ENCODE measurements around the gene KLHL15.
"Not testable (repeated sequence)": the region's sequence is repeated elsewhere in the genome, so short reads cannot be mapped to it uniquely, and the experiment has no call there.

KLHL15 gene

GRCh38 chrX:24018809-24019208 is 8.2 kb downstream of the KLHL15 start:
- no peak for DNase-seq (ENCODE audit: low spot score)

- no peak for DNase-seq (ENCODE audit: low spot score)
Observed at GRCh38 chrX:24017674-24018073, 9.3 kb downstream of the KLHL15 start.

GRCh38 chrX:24014388-24015018 is 12.5 kb downstream of the KLHL15 start:
- no peak for DNase-seq (ENCODE audit: low spot score)

- no peak for DNase-seq (ENCODE audit: low spot score)
Observed at GRCh38 chrX:24012266-24012665, 14.7 kb downstream of the KLHL15 start.

GRCh38 chrX:24005867-24006266 is 21.1 kb downstream of the KLHL15 start:
- DNase-seq (ENCODE audit: low spot score): no peak

- DNase-seq (ENCODE audit: low spot score): no peak
Observed at GRCh38 chrX:24005028-24005427, 22.0 kb downstream of the KLHL15 start.

- no peak for DNase-seq (ENCODE audit: low spot score)
Observed at GRCh38 chrX:24002792-24003191, 24.2 kb downstream of the KLHL15 start.

GRCh38 chrX:24002167-24002566 is 24.8 kb downstream of the KLHL15 start:
- no peak for DNase-seq (ENCODE audit: low spot score)

GRCh38 chrX:23999671-24000070 is 27.3 kb downstream of the KLHL15 start:
- DNase-seq (ENCODE audit: low spot score): no peak

- no peak for DNase-seq (ENCODE audit: low spot score)
Observed at GRCh38 chrX:23993012-23993633, 33.9 kb downstream of the KLHL15 start.

GRCh38 chrX:23992431-23992830 is 34.6 kb downstream of the KLHL15 start:
- DNase-seq (ENCODE audit: low spot score): no peak

GRCh38 chrX:23990455-23990854 is 36.5 kb downstream of the KLHL15 start:
- no peak for DNase-seq (ENCODE audit: low spot score)

- DNase-seq (ENCODE audit: low spot score): no peak
Observed at GRCh38 chrX:23989689-23990088, 37.3 kb downstream of the KLHL15 start.

- no peak for DNase-seq (ENCODE audit: low spot score)
Observed at GRCh38 chrX:23982891-23983290, 44.1 kb downstream of the KLHL15 start.

- DNase-seq (ENCODE audit: low spot score): no peak
Observed at GRCh38 chrX:23981711-23982110, 45.3 kb downstream of the KLHL15 start.

GRCh38 chrX:23981222-23981621 is 45.8 kb downstream of the KLHL15 start:
- no peak for DNase-seq (ENCODE audit: low spot score)

GRCh38 chrX:23980011-23980441 is 47.0 kb downstream of the KLHL15 start:
- no peak for DNase-seq (ENCODE audit: low spot score)

- no peak for DNase-seq (ENCODE audit: low spot score)
Observed at GRCh38 chrX:23978491-23978890, 48.5 kb downstream of the KLHL15 start.

GRCh38 chrX:23965630-23966029 is 61.4 kb downstream of the KLHL15 start:
- DNase-seq (ENCODE audit: low spot score): not testable (repeated sequence)

- DNase-seq (ENCODE audit: low spot score): no peak
Observed at GRCh38 chrX:23964191-23964590, 62.8 kb downstream of the KLHL15 start.

- no peak for DNase-seq (ENCODE audit: low spot score)
Observed at GRCh38 chrX:23959781-23960180, 67.2 kb downstream of the KLHL15 start.

GRCh38 chrX:23954396-23954795 is 72.6 kb downstream of the KLHL15 start:
- no peak for DNase-seq (ENCODE audit: low spot score)

GRCh38 chrX:23953908-23954269 is 73.1 kb downstream of the KLHL15 start:
- no peak for DNase-seq (ENCODE audit: low spot score)

Data from D341Med (cell line).